GM13977 (cell line): ENCODE data around the gene NFIA.

Experiments used
- DNase-seq: peaks from one replicate; pipeline ENCODE4 v3.0.0; 2012; ENCODE audit warnings: low spot score
- in situ Hi-C: fragments of 300-500 bp; cut with MboI; formaldehyde crosslinking; loops from one replicate; pipeline ENCODE4 v1.12.0; 2022; ENCODE audit warnings: low sequenced_read_pairs, low pct_unique_long_range_greater_than_20kb, mixed read lengths, inconsistent platforms; ENCODE audit not compliant: unreplicated experiment
- TF ChIP-seq, protein P1 (sequence below): IDR thresholded peaks from 2 replicates; pipeline ENCODE4 v1.5.1; 2012; ENCODE audit warnings: mild to moderate bottlenecking, control low read depth; ENCODE audit not compliant: insufficient read depth; ENCODE audit errors: extremely low read depth, missing control alignments

NFIA gene

DNA sequence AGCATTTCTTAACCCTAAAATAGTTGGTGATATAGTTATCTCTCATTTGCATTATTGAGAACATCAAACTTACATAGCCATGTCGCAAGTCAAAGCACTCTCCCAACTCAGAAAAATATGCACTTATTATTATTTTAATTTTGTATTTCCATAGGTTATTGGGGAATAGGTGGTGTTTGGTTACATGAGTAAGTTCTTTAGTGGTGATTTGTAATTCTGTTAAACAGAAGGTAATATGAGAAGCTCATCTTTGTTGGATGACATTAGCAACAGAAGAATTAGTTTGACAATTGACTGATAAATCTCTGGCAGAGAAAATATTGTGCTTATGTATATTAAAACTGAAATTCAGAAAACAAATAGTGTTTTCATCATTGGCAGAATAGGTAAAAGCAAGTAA lies 154.8 kb downstream of the NFIA start:
- in situ Hi-C loops: no loop called here
- DNase-seq: no peak
- TF ChIP-seq, protein P1, sequence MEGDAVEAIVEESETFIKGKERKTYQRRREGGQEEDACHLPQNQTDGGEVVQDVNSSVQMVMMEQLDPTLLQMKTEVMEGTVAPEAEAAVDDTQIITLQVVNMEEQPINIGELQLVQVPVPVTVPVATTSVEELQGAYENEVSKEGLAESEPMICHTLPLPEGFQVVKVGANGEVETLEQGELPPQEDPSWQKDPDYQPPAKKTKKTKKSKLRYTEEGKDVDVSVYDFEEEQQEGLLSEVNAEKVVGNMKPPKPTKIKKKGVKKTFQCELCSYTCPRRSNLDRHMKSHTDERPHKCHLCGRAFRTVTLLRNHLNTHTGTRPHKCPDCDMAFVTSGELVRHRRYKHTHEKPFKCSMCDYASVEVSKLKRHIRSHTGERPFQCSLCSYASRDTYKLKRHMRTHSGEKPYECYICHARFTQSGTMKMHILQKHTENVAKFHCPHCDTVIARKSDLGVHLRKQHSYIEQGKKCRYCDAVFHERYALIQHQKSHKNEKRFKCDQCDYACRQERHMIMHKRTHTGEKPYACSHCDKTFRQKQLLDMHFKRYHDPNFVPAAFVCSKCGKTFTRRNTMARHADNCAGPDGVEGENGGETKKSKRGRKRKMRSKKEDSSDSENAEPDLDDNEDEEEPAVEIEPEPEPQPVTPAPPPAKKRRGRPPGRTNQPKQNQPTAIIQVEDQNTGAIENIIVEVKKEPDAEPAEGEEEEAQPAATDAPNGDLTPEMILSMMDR: no peak

DNA sequence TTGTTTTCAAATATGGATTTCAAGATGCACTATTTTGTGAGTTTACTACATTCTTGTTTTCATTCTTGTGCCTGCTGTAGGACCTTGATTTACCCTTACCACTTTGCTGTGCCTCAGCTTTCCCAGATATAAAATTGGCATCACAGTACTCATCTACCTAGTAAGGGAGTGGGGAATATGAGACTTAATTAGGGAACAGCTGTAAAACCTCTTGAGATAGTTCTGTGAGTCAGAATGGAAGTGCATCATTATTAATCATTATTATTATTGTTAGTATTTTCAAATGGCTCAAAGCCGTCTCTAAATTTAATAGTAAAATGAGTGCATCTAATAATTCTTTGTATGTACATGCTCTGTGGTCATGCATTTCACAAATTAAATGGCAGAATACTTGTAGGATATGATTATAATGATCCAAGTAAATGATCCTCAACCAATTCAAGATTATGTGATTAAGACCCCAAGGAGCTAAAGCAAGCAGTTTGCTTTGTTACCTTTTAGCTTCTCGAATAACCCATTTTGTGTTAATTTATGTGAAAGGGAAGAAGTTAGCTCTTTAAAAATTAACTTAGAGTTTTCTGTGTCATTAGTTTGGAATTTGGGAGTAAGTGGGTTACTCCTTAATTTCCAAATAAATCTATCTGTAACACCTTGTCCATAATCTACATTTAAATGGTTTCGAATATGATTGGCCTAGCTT lies 155.4 kb downstream of the NFIA start:
- no peak for DNase-seq
- TF ChIP-seq, protein P1: no peak
- in situ Hi-C loops: no loop called here

DNA sequence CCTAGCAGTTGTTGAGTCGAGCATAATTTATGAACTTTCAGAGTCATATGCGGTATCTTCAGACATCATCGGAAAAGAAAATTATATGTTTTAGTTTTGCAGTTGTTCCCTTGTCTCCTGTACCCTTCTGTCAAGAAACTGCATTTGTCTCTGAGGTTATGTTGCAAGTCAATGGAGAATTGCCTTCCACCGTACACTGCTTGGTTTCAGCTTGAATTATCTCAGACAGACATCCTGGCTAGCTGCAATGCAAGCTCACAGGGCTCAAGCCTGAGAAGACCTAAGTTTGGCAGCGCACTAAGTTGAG lies 156.0 kb downstream of the NFIA start:
- in situ Hi-C loops: no loop called here
- no peak for DNase-seq
- TF ChIP-seq, protein P1: no peak

DNA sequence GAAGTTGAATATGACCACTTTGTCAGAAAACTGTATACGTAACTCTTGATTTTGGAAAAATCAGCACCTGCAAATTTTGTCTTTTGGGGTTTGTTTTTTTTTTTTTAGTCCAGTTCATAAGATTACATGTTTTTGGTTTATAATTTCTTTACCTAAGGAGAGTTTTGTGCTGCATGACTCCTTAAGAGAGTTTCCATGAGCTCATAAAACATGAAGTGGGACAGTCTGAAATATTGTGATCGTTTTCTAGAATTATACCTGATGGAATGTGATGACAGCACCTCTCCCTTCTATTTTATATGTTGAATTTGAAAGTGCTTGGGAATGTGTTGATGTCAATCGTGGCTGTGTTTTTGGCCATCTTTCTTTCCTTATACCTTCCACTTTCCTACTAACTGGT lies 158.5 kb downstream of the NFIA start:
- TF ChIP-seq, protein P1: no peak
- in situ Hi-C loops: no loop called here
- no peak for DNase-seq

DNA sequence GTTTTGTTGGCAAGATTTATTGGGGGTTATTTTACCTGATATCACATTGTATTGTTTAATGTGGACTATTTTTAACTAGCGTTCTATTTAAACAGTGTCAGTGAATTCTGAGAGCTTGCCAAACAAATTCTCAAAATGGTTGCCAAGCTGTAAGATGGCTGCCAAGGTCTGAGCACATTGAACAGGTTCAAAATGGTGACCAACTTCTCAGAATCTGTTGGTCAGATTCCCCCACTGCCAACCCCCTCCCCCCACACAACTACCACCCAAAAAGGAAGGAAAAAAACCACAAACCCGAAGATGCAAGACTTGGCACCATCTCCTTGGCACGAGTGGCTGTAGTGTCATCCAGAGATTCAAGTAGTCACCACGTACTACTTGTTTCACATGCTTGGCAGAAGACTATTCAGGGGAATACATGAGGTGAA lies 159.1 kb downstream of the NFIA start:
- in situ Hi-C loops: no loop called here

DNA sequence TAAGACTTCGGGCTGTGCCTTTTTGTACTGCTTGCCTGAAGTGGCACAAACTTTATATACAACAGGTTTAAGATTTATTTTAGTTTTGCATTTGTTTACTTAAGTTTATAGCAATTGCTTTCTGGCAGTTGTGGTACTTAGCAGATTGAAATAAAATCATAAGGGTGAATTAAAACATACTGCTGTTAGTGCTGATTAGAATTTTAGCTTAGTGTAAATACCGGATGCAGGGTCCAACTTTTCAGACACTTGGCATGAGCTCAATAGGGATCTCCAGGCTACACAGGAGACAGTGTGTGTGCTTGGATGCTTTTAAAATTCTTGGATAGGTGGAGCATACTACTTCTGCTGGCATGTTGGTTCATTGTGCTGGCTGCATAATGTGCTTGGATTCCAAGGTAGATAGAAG lies 159.6 kb downstream of the NFIA start:
- no peak for DNase-seq
- in situ Hi-C loops: no loop called here
- TF ChIP-seq, protein P1: no peak

More for the DNA sequence above, 159.1 kb downstream of the NFIA start:
- TF ChIP-seq, protein P1: no peak
- DNase-seq: no peak
